ENCODE results near the gene SCPEP1.
"Not testable (repeated sequence)": the region's sequence is repeated elsewhere in the genome, so short reads cannot be mapped to it uniquely, and the experiment has no call there.

Gene SCPEP1

DNA sequence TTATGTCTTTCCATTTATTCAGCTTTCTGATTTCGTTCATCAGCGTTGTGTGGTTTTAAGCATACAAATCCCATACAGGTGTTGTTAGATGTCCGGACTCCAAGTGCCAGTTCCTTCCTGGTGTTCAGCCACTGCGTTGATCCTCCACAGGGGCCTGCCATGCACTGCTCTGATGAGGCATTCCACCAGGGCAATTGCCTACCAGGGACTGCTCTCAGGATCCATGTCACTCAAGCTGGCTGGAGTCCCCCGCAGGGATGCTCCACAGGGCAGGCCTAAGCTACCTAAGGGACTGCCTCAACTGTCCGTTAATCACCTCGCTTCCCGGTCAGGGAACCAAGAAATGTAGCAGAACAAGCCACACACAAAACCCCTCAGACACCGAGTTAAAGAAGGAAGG is 12.7 kb upstream of the SCPEP1 start:
- not testable (repeated sequence) for DNase-seq

- not testable (repeated sequence) for DNase-seq
Observed at GRCh38 chr17:56965681-56966080, 12.2 kb upstream of the SCPEP1 start.

- no peak for DNase-seq
Observed at GRCh38 chr17:56966338-56966737, 11.6 kb upstream of the SCPEP1 start.

GRCh38 chr17:56970974-56971373 is 7.0 kb upstream of the SCPEP1 start:
- no peak for DNase-seq

- no peak for DNase-seq
Observed at GRCh38 chr17:56972111-56972730, 5.7 kb upstream of the SCPEP1 start.

- DNase-seq, result no peak
Observed at GRCh38 chr17:56973520-56973919, 4.4 kb upstream of the SCPEP1 start.

DNA sequence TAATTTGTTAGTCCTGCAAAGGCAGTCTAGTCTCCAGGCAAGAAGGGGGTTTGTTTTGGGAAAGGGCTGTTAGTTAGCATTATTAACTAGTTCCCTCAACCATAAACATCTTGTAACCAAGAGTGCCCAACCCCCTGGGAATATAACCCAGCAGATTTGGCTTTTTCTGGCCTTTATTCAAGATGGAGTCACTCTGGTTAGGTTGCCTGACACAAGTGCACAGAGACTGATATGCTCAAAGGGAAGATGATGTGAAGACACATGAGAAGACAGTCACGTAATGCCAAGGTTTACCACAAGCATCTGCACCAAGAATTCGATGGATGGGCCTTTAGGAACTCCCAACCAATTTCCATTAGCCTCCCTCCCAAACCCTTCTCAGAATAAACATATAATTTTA is 3.9 kb upstream of the SCPEP1 start:
- no peak for DNase-seq

DNA sequence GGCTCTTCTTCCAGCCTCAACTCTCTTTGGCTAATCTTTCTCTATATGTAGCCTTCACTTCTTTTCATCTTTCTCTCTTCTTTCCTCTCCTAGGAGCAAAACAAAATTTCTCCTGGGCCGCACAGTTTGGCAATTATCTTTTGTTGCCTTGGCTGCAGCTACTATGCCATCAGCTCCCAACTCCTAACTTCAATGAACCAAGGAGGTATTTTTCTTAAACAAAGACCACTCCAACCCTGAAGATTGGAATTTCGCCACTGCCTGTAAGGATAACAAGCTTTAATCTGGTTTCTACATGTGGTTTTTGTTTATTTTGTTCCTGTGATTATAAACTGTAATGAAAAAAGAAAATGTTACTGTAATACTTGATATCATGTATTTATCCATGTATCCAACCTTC is 2.3 kb upstream of the SCPEP1 start:
- DNase-seq, result no peak

GRCh38 chr17:56976941-56977608 is 856 bp upstream of the SCPEP1 start:
- DNase-seq, result no peak

GRCh38 chr17:56978441-56979090 is 635 bp downstream of the SCPEP1 start:
- DNase-seq, result peak in 2 of 56 donors; percentile 5 to 13

DNA sequence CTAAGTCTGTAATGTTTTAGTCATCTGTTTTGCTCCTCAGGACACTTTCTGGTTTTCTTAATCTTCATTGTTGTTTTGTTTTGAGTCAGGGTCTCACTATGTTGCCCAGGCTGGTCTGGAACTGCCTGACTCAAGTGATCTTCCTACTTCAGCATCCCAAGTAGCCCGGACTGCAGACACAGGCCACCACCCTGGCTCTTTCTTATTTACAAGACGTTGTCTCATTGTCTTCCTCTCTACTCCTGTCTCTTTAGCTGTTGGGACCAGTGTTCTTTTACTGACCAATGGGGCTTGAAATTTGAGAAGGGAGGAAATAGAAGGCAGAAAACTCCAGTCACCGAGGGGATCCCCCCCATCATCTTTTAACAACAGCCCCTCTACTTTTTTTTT is 1.2 kb downstream of the SCPEP1 start:
- DNase-seq, result no peak

DNA sequence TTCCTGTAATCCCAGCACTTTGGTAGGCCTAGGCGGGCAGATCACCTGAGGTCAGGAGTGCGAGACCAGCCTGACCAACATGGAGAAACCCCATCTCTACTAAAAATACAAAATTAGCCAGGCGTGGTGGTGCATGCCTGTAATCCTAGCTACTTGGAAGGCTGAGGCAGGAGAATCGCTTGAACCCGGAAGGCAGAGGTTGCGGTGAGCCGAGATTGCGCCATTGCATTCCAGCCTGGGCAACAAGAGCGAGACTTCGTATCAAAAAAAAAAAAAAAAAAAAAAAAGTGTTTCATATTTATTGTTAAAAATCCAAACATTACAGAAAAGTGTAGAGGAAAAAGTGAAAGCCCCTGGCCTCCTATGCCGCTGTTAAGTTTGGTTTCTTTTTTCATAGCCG is 2.6 kb downstream of the SCPEP1 start:
- DNase-seq, result not testable (repeated sequence)

GRCh38 chr17:56982312-56982711 is 4.4 kb downstream of the SCPEP1 start:
- no peak for DNase-seq

DNA sequence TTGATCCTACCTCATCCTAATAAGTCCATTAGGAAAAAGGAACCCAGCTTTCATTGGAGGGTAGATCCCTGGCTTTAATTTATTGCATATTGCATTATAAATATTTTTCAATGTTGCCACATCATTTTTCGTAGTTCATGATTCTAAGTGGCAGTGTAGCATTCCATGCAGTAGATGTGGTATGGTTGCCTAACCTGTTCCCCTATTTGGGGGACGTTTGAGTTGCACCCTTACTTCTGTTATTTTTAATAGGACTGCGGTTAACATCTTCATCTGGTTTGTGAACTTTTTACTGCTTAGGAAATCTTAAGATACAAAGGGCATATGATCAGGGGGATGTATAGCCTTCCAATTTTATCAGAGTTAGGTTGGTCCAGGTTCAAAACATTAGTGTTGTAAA is 5.4 kb downstream of the SCPEP1 start:
- no peak for DNase-seq

GRCh38 chr17:56985371-56986162 is 7.6 kb downstream of the SCPEP1 start:
- DNase-seq, result no peak

- no peak for DNase-seq
Observed at GRCh38 chr17:56987283-56987834, 9.4 kb downstream of the SCPEP1 start.

- DNase-seq, result no peak
Observed at GRCh38 chr17:56988901-56989572, 11.1 kb downstream of the SCPEP1 start.

DNA sequence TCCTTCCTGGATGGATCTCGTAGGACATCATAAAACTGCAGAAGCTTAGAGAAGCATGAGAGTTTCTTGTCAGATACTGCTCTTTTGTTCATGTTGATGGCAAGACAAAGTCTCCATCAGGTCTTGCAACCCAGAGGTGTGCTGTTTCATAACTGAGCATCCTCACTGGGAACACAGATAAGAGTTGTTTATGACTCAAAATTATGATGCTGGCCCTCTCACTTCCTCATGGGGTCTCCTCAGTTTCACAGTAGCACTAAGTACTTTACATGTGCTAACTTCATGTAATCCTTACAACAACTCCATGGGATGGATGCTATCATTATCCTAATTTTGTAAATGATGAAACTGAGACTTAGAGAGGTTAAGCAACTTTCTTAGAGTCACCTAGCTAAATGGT is 14.4 kb downstream of the SCPEP1 start:
- no peak for DNase-seq

- no peak for DNase-seq
Observed at GRCh38 chr17:56994009-56994792, 16.3 kb downstream of the SCPEP1 start.

DNA sequence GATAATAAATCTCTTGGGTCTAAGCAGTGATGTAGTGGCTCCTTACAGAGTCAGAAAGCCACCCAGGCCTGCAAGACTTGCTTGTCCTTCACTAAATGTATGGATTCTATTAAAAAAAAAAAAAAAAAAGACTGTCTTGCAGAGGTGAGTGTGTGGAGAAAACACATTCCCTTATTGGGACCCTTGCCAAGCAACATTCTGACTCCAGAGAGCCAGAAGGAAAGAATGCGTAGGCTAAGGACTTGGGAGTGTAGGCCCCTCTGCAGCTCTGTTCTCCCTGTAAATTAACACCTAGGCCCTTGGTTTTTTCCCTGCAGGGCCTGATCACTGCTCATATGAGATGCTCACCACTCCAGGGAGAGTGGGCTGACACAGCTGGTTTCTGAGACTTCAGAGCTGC is 17.8 kb downstream of the SCPEP1 start:
- no peak for DNase-seq

All from nucleus accumbens (tissue), 56 donors.